HepG2 (cell line): ENCODE measurements around the gene OARD1. TPM values are rescaled to one million over a fixed set of nuclear protein-coding genes. Genes with fewer than 3 reads are reported as not detected.

Source experiments
- ATF2 ChIP-seq: sonication (generic); formaldehyde crosslinking; IDR thresholded peaks from 2 replicates; pipeline ENCODE4 v1.4.0; 2020; ENCODE audit warnings: missing genetic modification reagents
- DNMT3B ChIP-seq: conservative IDR thresholded peaks from 2 replicates; pipeline ENCODE4 v1.6.1; 2016; ENCODE audit warnings: missing biosample characterization, control low read depth
- GTF3A ChIP-seq: sonication (generic); formaldehyde crosslinking; conservative IDR thresholded peaks from 2 replicates; pipeline ENCODE4 v1.4.0; 2020; ENCODE audit warnings: mild to moderate bottlenecking, missing genetic modification reagents
- KLF11 ChIP-seq: IDR thresholded peaks from 2 replicates; pipeline ENCODE4 v1.6.1; 2016; ENCODE audit warnings: missing compliant biosample characterization
- MED8 ChIP-seq: sonication (generic); formaldehyde crosslinking; IDR thresholded peaks from 2 replicates; pipeline ENCODE4 v1.8.1; 2023; ENCODE audit warnings: mild to moderate bottlenecking, missing genetic modification reagents; ENCODE audit not compliant: insufficient replicate concordance
- REXO4 ChIP-seq: sonication (generic); formaldehyde crosslinking; IDR thresholded peaks from 2 replicates; pipeline ENCODE4 v1.8.0; 2022; ENCODE audit warnings: missing genetic modification reagents, mild to moderate bottlenecking, borderline replicate concordance
- TBL1XR1 ChIP-seq: fragments of 150-350 bp; IDR thresholded peaks from 2 replicates; pipeline ENCODE4 v1.6.1; 2014; ENCODE audit warnings: borderline replicate concordance, low read length; ENCODE audit not compliant: partially characterized antibody
- ZFP36 ChIP-seq: fragments of 150-350 bp; IDR thresholded peaks from 2 replicates; pipeline ENCODE4 v1.6.1; 2018; ENCODE audit warnings: borderline replicate concordance, low read length, low read depth; ENCODE audit not compliant: partially characterized antibody
- ZFY ChIP-seq: sonication (generic); formaldehyde crosslinking; IDR thresholded peaks from 2 replicates; pipeline ENCODE4 v1.4.0; 2020; ENCODE audit warnings: missing genetic modification reagents
- ZNF136 ChIP-seq: sonication (generic); formaldehyde crosslinking; IDR thresholded peaks from 2 replicates; pipeline ENCODE4 v1.8.1; 2022; ENCODE audit warnings: low read depth, mild to moderate bottlenecking, moderate library complexity, missing genetic modification reagents
- ZNF30 ChIP-seq: sonication (generic); formaldehyde crosslinking; IDR thresholded peaks from 2 replicates; pipeline ENCODE4 v1.5.0; 2020; ENCODE audit warnings: mild to moderate bottlenecking, missing genetic modification reagents
- ZNF576 ChIP-seq: sonication (generic); formaldehyde crosslinking; IDR thresholded peaks from 2 replicates; pipeline ENCODE4 v1.4.0; 2020; ENCODE audit warnings: mild to moderate bottlenecking, missing genetic modification reagents
- ZNF720 ChIP-seq: sonication (generic); formaldehyde crosslinking; IDR thresholded peaks from 2 replicates; pipeline ENCODE4 v1.4.0; 2020; ENCODE audit warnings: missing genetic modification reagents
- ZNF766 ChIP-seq: sonication (generic); formaldehyde crosslinking; IDR thresholded peaks from 2 replicates; pipeline ENCODE4 v1.5.0; 2020; ENCODE audit warnings: missing genetic modification reagents, borderline replicate concordance
- ZNF782 ChIP-seq: sonication (generic); formaldehyde crosslinking; IDR thresholded peaks from 2 replicates; pipeline ENCODE4 v1.4.0; 2020; ENCODE audit warnings: missing genetic modification reagents, mild to moderate bottlenecking, borderline replicate concordance
- ZSCAN31 ChIP-seq: sonication (generic); formaldehyde crosslinking; IDR thresholded peaks from 2 replicates; pipeline ENCODE4 v1.5.0; 2020; ENCODE audit warnings: low read depth, mild to moderate bottlenecking, missing genetic modification reagents
- polyA plus RNA-seq, 8 experiments: library from polyadenylated mRNA; depleted of rRNA in 3 of 8; stranded (reverse) in 7 of 8; unstranded in 1 of 8; fragments of >200 nt; fragmentation: Illumina TruSeq in 4 of 8; extraction: Trizol in 4 of 8; gene quantifications; 2 replicates each; pipeline versions ENCODE4 v1.2.1 to v1.2.3, GENCODE V29; 2011 to 2016; ENCODE audit warnings: low read depth in 4 of 8, missing spikeins in 1 of 8, mixed read lengths in 1 of 8; ENCODE audit not compliant: insufficient read depth in 1 of 8
- total RNA-seq, 5 experiments: library from RNA; depleted of rRNA; stranded (reverse); fragments of >200 nt; fragmentation: Illumina TruSeq; extraction: Trizol; gene quantifications; 2 replicates each; pipeline ENCODE4 v1.2.3, GENCODE V29; 2016; ENCODE audit warnings: low read depth in 1 of 5
- TF ChIP-seq, protein P1 (sequence below): sonication (generic); formaldehyde crosslinking; IDR thresholded peaks from 2 replicates; pipeline ENCODE4 v1.4.0; 2020; ENCODE audit warnings: mild to moderate bottlenecking, missing genetic modification reagents, borderline replicate concordance
- TF ChIP-seq, protein P2 (sequence below): sonication (generic); formaldehyde crosslinking; IDR thresholded peaks from 2 replicates; pipeline ENCODE4 v1.9.0; 2021; ENCODE audit warnings: missing genetic modification reagents, borderline replicate concordance
- TF ChIP-seq, protein P3 (sequence below): sonication (generic); formaldehyde crosslinking; IDR thresholded peaks from 2 replicates; pipeline ENCODE4 v1.4.0; 2020; ENCODE audit warnings: mild to moderate bottlenecking, missing genetic modification reagents

Gene OARD1
- total and polyA plus RNA-seq, 2 of the 13 experiments (the other 11 are each of a cell fraction or from before 2014, with no cell fraction given), result 18.4 to 49.0 TPM

GRCh38 chr6:41040101-41040939 is 31.8 kb downstream of the OARD1 start (continued):
- TF ChIP-seq, protein P1, sequence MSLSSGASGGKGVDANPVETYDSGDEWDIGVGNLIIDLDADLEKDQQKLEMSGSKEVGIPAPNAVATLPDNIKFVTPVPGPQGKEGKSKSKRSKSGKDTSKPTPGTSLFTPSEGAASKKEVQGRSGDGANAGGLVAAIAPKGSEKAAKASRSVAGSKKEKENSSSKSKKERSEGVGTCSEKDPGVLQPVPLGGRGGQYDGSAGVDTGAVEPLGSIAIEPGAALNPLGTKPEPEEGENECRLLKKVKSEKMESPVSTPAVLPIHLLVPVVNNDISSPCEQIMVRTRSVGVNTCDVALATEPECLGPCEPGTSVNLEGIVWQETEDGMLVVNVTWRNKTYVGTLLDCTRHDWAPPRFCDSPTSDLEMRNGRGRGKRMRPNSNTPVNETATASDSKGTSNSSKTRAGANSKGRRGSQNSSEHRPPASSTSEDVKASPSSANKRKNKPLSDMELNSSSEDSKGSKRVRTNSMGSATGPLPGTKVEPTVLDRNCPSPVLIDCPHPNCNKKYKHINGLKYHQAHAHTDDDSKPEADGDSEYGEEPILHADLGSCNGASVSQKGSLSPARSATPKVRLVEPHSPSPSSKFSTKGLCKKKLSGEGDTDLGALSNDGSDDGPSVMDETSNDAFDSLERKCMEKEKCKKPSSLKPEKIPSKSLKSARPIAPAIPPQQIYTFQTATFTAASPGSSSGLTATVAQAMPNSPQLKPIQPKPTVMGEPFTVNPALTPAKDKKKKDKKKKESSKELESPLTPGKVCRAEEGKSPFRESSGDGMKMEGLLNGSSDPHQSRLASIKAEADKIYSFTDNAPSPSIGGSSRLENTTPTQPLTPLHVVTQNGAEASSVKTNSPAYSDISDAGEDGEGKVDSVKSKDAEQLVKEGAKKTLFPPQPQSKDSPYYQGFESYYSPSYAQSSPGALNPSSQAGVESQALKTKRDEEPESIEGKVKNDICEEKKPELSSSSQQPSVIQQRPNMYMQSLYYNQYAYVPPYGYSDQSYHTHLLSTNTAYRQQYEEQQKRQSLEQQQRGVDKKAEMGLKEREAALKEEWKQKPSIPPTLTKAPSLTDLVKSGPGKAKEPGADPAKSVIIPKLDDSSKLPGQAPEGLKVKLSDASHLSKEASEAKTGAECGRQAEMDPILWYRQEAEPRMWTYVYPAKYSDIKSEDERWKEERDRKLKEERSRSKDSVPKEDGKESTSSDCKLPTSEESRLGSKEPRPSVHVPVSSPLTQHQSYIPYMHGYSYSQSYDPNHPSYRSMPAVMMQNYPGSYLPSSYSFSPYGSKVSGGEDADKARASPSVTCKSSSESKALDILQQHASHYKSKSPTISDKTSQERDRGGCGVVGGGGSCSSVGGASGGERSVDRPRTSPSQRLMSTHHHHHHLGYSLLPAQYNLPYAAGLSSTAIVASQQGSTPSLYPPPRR, result peak; percentile 70; the same call in 1 of the 2 replicates
- TF ChIP-seq ZNF136, result no peak; the same call in 1 of the 2 replicates
- TF ChIP-seq, protein P2, sequence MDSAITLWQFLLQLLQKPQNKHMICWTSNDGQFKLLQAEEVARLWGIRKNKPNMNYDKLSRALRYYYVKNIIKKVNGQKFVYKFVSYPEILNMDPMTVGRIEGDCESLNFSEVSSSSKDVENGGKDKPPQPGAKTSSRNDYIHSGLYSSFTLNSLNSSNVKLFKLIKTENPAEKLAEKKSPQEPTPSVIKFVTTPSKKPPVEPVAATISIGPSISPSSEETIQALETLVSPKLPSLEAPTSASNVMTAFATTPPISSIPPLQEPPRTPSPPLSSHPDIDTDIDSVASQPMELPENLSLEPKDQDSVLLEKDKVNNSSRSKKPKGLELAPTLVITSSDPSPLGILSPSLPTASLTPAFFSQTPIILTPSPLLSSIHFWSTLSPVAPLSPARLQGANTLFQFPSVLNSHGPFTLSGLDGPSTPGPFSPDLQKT (CRISPR knock-in tag), result no peak
- peak; percentile 63; the same call in 1 of the 2 replicates for TF ChIP-seq ATF2 (CRISPR knock-in tag)
- no peak for TF ChIP-seq GTF3A
- no peak for TF ChIP-seq MED8 (CRISPR knock-in tag)
- TF ChIP-seq DNMT3B (CRISPR knock-in tag), result no peak
- no peak for TF ChIP-seq ZNF720 (CRISPR knock-in tag)
- TF ChIP-seq ZFY (CRISPR knock-in tag), result no peak
- peak; percentile 15 for TF ChIP-seq TBL1XR1
- 0 out of 2 replicates have a peak, but pooled peaks have one; percentile 17 for TF ChIP-seq KLF11
- TF ChIP-seq, protein P3, sequence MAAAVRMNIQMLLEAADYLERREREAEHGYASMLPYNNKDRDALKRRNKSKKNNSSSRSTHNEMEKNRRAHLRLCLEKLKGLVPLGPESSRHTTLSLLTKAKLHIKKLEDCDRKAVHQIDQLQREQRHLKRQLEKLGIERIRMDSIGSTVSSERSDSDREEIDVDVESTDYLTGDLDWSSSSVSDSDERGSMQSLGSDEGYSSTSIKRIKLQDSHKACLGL (CRISPR knock-in tag), result no peak
- TF ChIP-seq REXO4 (CRISPR knock-in tag), result no peak
- TF ChIP-seq ZFP36, result no peak
- TF ChIP-seq ZNF782 (CRISPR knock-in tag), result no peak
- TF ChIP-seq ZNF766 (CRISPR knock-in tag), result peak; percentile 95
- TF ChIP-seq ZSCAN31 (CRISPR knock-in tag), result peak; percentile 79
- TF ChIP-seq ZNF30 (CRISPR knock-in tag), result no peak
- no peak for TF ChIP-seq ZNF576
